IPS-NIHi11 (cell line): Measurements from ENCODE around the gene COL11A2.

Experiments used
- DNase-seq: peaks from one replicate; pipeline ENCODE4 v3.0.0; 2012; ENCODE audit warnings: mixed read lengths, low spot score

The COL11A2 gene

GRCh38 chr6:33171880-33172687 is 20.2 kb downstream of the COL11A2 start:
- no peak for DNase-seq

- no peak for DNase-seq
These were observed 21.0 kb downstream of the COL11A2 start for GRCh38 chr6:33171016-33171879.

GRCh38 chr6:33170176-33171015 is 21.9 kb downstream of the COL11A2 start:
- no peak for DNase-seq

DNA sequence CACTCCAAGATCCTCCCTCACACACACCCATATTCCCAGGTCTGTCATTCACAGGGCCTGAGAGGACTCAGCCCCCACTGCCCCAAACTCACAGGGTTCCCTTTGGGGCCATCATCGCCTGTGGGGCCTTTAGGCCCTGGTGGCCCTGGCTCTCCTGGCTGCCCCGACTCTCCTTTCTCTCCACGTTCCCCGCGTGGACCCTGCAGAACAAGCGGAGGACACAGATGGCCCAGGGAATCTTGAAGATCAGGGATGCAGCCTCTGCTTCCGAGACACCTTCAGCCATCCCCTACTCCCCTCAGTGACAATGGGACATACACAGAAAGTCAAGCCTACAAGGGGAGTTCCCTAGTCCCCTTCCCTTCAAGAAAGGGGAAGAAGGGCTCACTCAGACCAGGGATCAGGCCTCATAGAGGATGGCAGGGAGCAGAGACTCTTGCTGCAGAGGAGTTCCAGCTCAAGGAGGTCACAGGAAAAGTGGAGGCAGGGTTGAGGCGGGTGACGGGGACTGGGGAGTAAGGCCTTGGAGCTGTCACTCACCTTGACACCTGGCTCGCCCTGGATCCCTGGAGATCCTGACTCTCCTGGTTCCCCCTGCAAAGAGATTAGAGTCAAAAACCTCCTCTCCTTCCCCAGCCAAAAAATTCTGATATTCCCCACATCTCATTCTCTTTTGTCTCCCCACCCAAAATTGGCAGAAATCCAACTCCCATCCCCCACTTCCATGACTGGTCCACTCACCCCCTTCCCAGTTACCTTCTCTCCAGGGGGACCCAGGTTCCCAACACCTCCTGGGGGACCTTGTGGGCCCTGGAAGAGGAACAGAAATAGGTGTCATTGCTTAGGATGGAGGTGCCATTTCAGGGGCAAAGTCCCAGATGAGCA is 22.7 kb downstream of the COL11A2 start:
- DNase-seq: no peak

DNA sequence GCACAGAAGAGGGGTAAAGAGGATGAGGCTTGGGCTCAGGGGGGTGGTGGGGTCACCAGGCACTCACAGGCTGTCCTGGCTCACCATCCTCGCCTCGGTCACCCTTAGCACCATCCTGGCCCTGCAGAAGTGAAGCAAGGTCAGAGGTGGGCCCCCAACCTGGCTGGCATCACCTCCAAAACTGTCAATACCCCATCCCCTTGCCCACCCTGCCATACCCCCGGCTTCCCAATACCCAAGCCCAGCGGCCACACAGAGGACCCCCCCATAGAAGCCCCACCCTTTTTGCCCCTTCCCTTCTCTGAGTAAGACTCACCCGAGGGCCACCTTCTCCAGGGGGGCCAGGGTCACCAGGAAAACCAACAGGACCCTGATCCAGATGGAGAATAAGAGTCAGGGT is 23.6 kb downstream of the COL11A2 start:
- DNase-seq: no peak

GRCh38 chr6:33168284-33168601 is 24.0 kb downstream of the COL11A2 start:
- DNase-seq: no peak

- no peak for DNase-seq
These were observed 24.6 kb downstream of the COL11A2 start for GRCh38 chr6:33167374-33168283.

DNA sequence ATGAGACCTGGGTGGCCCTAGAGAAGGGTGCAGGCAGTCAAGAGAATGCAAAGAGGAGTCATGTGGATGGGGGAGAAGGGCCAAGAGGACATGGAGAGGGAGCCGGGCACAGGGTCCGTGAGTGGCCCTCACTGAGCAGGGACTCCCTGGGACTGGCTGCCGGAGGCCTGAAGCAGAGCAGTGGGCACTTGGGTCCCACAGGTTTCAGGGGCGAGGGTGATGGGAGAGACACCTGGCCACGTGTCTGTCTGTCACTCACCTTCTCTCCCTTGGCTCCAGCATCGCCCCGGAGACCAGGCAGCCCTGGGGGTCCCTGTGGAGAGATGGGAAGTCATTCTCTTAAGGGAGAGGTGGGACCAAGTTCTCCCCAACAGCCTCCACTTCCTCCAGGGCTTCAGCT is 25.5 kb downstream of the COL11A2 start:
- DNase-seq: no peak

GRCh38 chr6:33166363-33166762 is 25.9 kb downstream of the COL11A2 start:
- DNase-seq: no peak

DNA sequence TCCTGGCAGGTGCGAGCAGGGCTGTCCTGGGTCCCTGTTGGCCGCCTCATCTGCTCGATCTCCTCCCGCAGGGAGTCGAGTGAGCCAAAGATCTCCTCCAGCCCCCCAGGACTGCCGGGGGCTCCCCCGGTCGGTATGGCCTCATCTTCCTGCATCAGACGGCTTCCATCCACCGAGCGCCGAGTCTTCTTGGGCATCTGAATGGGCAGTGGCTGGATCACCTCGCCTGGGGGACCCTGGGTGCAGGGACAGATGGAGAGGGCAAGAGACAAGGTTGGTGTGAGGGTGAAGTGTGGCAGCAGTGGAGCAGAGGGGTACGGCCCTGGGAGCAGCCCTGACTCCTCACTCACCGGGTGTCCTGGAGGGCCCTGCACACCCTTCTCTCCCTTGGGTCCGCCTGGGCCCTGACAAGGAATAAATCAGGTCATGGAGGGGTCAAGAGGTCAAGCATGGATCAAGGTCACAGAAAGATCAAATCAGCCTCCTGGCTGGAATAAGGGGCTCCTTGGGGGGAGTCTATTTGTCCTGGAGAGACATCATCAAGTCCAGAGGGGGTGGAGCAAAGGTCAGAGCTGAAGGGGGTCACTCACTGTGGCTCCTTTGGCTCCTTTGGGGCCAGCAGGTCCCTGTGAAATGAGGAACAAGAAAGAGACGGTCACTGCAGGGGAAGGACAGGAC is 26.5 kb downstream of the COL11A2 start:
- DNase-seq: no peak

GRCh38 chr6:33164665-33165373 is 27.4 kb downstream of the COL11A2 start:
- no peak for DNase-seq

- DNase-seq: no peak
These were observed 28.1 kb downstream of the COL11A2 start for GRCh38 chr6:33164176-33164575.

DNA sequence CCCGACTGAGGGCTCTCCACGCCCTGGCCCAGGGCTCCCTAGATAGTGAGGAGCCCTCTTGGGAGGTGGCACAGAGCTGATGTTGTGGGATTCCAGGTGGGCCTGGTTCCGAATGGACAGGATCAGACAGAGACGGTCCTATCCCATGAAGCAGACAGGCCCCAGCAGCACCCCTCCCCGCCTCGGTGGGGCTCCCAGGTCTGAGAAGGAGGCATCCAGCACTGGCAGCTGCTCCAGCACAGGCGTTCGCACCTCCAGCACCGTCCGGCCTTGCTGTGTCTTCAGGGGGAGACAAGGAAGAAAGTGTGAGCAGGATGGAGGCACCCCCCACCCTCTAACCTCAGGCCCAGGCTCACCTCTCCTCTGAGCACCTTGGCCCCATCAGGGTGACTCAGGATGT is 28.7 kb downstream of the COL11A2 start:
- DNase-seq: no peak

GRCh38 chr6:33161354-33162331 is 30.6 kb downstream of the COL11A2 start:
- peak; percentile 95 for DNase-seq

DNA sequence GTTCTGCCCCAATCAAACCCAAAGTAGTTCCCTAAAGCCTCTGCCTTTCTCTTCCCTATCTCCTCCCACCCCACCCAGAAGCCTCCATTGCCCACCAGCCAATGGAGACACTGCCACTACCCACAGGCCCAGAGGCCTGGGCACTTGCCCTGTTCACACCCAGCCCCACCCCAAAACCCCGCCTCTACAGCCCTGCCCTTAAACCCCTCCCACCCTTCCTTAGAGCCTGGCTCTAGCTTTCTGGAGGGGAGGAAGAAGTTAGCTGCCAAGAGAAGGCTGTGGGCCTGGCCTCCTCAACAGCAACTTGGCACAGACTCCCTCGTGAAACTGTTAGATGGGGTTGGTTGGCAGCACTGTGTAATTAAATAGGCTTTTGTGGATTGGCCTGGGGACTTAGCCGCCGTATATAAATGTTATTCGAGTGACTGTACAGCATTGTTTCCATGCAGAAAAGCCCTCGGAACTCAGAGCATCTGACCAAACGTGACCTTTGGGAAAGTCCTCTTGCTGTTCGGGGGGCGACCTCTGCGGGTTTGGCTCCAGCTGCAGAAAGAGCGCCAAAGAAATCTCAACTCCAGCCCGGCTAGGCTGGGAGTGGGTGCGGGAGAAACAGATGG is 31.4 kb downstream of the COL11A2 start:
- peak; percentile 70 for DNase-seq

DNA sequence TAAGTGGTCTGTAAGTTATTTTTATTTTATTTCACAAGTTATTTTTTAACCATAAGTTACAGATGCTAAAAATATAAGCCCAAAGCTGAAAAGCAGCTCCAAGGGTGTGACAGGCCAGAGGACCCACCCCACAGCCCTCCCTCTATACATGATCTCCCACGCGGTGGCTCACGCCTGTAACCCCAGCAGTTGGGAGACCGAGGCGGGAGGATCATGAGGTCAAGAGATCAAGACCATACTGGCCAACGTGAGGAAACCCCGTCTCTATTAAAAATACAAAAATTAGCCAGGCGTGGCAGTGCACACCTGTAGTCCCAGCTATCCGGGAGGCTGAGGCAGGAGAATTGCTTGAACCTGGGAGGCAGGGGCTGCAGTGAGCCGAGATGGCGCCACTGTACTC is 32.2 kb downstream of the COL11A2 start:
- no peak for DNase-seq

GRCh38 chr6:33156964-33157363 is 35.3 kb downstream of the COL11A2 start:
- no peak for DNase-seq
